IgD-negative memory B cell (primary cell): ENCODE results near the gene CERS6. TPM values are rescaled to one million over a fixed set of nuclear protein-coding genes. Genes with fewer than 3 reads are reported as not detected.

ENCODE experiments used
- H3K27ac Mint-ChIP-seq, 3 donors: one replicate each; pipeline ENCODE4 v1.8.0; 2020 to 2022; ENCODE audit warnings: mild to moderate bottlenecking in 3 of 3, mixed read lengths in 3 of 3, moderate library complexity in 1 of 3
- H3K27me3 Mint-ChIP-seq: one replicate; pipeline ENCODE4 v1.8.0; 2021; ENCODE audit warnings: mixed read lengths
- H3K36me3 Mint-ChIP-seq: one replicate; pipeline ENCODE4 v1.8.0; 2020; ENCODE audit warnings: mild to moderate bottlenecking, mixed read lengths
- H3K4me1 Mint-ChIP-seq, 3 donors: one replicate each; pipeline ENCODE4 v1.8.0; 2020 to 2022; ENCODE audit warnings: mixed read lengths in 3 of 3, mild to moderate bottlenecking in 1 of 3
- H3K4me3 Mint-ChIP-seq, 4 donors: one replicate each; pipeline ENCODE4 v1.8.0; 2020 to 2022; ENCODE audit warnings: mild to moderate bottlenecking in 4 of 4, mixed read lengths in 4 of 4, moderate library complexity in 3 of 4
- H3K9me3 Mint-ChIP-seq, 3 donors: one replicate each; pipeline ENCODE4 v1.8.0; 2020 to 2021; ENCODE audit warnings: mixed read lengths in 3 of 3, mild to moderate bottlenecking in 1 of 3
- polyA plus RNA-seq: library from polyadenylated mRNA; unstranded; fragments of 300-500 nt; fragmentation: Illumina TruSeq; gene quantifications from one replicate; pipeline ENCODE4 v1.2.3, GENCODE V29; 2021

Gene CERS6
- polyA plus RNA-seq, 1 donor from 2014 or later = 2.7 TPM

GRCh38 chr2:168633895-168634294 lies 177.8 kb downstream of the CERS6 start:
- Mint-ChIP-seq H3K27me3 (no peaks in the 10 kb centered on the region), H3K36me3 (no peaks in the 10 kb centered on the region), H3K9me3 (peaks cover 0 to 1% (median 0%) of the 10 kb centered on the region in 3 donors), H3K27ac (no peak overlapping the region), H3K4me1 (peaks cover 0 to 5% (median 0%) of the 10 kb centered on the region in 3 donors), H3K4me3 (no peak overlapping the region)

GRCh38 chr2:168635065-168635577 lies 179.0 kb downstream of the CERS6 start:
- Mint-ChIP-seq H3K4me1 (peaks cover 0 to 5% (median 3%) of the 10 kb centered on the region in 3 donors), H3K27ac (peak overlapping the region in 1 of 3 donors; percentile 91), H3K36me3 (no peaks in the 10 kb centered on the region), H3K9me3 (no peaks in the 10 kb centered on the region), H3K4me3 (no peak overlapping the region), H3K27me3 (no peaks in the 10 kb centered on the region)

- Mint-ChIP-seq H3K4me3 (no peak overlapping the region), H3K27me3 (no peaks in the 10 kb centered on the region), H3K27ac (no peak overlapping the region), H3K4me1 (peaks cover 1 to 9% (median 4%) of the 10 kb centered on the region in 3 donors), H3K9me3 (no peaks in the 10 kb centered on the region), H3K36me3 (no peaks in the 10 kb centered on the region)
Observed at GRCh38 chr2:168639018-168639417, 182.9 kb downstream of the CERS6 start.

- H3K4me3 Mint-ChIP-seq = no peak overlapping the region
- peaks cover 1 to 9% (median 4%) of the 10 kb centered on the region in 3 donors for H3K4me1 Mint-ChIP-seq
- H3K36me3 Mint-ChIP-seq = no peaks in the 10 kb centered on the region
- H3K27me3 Mint-ChIP-seq = no peaks in the 10 kb centered on the region
- H3K27ac Mint-ChIP-seq = peak overlapping the region in 1 of 3 donors; percentile 28
- H3K9me3 Mint-ChIP-seq = no peaks in the 10 kb centered on the region
Observed at GRCh38 chr2:168639441-168639898, 183.4 kb downstream of the CERS6 start.

DNA sequence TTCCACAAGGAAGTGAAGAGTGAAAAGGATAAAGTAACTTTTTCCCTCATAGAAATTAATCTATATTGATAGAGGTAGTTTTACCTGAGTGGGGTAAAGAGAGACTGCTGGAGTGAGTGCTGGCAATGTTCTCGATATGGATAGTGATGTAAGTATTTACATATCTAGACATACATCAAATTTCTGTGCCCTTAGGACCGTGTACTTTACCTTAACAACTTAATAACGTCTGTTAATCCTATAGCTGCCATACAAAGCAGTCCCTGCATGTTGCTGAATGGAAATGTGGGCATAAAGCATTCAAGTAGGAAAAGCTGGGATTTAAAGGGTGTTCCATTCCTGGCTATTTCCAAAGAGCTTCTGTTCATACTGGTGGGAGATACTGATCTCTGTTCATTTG lies 184.0 kb downstream of the CERS6 start:
- Mint-ChIP-seq H3K4me3 (no peak overlapping the region), H3K27ac (no peak overlapping the region), H3K36me3 (no peaks in the 10 kb centered on the region), H3K4me1 (peaks cover 1 to 9% (median 4%) of the 10 kb centered on the region in 3 donors), H3K27me3 (no peaks in the 10 kb centered on the region), H3K9me3 (no peaks in the 10 kb centered on the region)

DNA sequence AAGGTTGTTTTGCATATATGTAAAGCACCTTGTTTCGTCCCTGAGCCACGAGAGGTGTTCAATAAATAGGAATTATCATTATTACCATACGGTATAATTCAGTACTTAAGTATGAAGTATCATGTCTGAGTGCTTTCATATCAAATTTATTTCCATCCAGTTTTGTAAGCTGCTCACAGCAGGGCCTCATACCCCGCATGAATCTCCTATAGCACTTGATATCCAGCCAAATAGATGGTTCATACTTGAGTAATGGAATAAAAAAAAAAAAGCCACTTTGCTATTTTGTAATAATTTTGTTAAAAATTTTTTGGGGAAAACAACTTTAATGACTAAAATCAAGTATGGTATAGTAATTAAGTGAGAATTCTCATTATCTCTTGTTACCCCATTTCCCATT lies 185.6 kb downstream of the CERS6 start:
- Mint-ChIP-seq H3K27ac (no peak overlapping the region), H3K27me3 (no peaks in the 10 kb centered on the region), H3K36me3 (no peaks in the 10 kb centered on the region), H3K9me3 (peaks cover 0 to 4% (median 0%) of the 10 kb centered on the region in 3 donors), H3K4me3 (no peak overlapping the region), H3K4me1 (peaks cover 1 to 9% (median 4%) of the 10 kb centered on the region in 3 donors)

GRCh38 chr2:168642873-168643272 lies 186.8 kb downstream of the CERS6 start:
- H3K9me3 Mint-ChIP-seq = peaks cover 0 to 4% (median 0%) of the 10 kb centered on the region in 3 donors

GRCh38 chr2:168643979-168644378 lies 187.9 kb downstream of the CERS6 start:
- Mint-ChIP-seq H3K27ac (peak overlapping the region in 1 of 3 donors; percentile 54), H3K9me3 (peaks cover 0 to 4% (median 0%) of the 10 kb centered on the region in 3 donors), H3K4me1 (peaks cover 1 to 8% (median 4%) of the 10 kb centered on the region in 3 donors), H3K4me3 (no peak overlapping the region), H3K27me3 (no peaks in the 10 kb centered on the region), H3K36me3 (no peaks in the 10 kb centered on the region)

More at GRCh38 chr2:168642873-168643272, 186.8 kb downstream of the CERS6 start:
- Mint-ChIP-seq H3K4me3 (no peak overlapping the region), H3K36me3 (no peaks in the 10 kb centered on the region), H3K27me3 (no peaks in the 10 kb centered on the region), H3K27ac (no peak overlapping the region), H3K4me1 (peaks cover 1 to 9% (median 4%) of the 10 kb centered on the region in 3 donors)

- H3K9me3 Mint-ChIP-seq = peaks cover 0 to 4% (median 0%) of the 10 kb centered on the region in 3 donors
- H3K27me3 Mint-ChIP-seq = no peaks in the 10 kb centered on the region
- H3K4me3 Mint-ChIP-seq = no peak overlapping the region
- no peaks in the 10 kb centered on the region for H3K36me3 Mint-ChIP-seq
- peaks cover 1 to 5% (median 4%) of the 10 kb centered on the region in 3 donors for H3K4me1 Mint-ChIP-seq
- H3K27ac Mint-ChIP-seq = no peak overlapping the region
Observed at GRCh38 chr2:168645696-168646338, 189.7 kb downstream of the CERS6 start.

DNA sequence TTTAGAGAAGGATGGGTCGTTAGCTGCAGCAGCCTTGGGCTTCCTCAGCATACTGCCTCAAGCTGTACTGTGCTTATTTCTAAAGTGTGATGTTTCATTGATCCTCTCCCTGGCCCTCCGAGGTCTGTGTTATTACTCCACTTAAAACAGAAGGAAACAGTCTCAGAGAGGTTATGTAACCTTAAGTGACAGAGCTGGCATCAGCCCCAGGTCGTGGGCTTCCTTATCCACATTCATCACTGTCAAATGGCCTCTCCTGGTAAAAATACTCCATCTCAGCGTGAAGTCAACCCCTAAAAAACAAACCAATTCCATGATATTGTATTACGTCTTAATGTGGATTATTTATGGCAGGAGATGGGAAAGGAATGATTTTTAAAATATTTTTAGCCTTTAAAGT lies 193.0 kb downstream of the CERS6 start:
- Mint-ChIP-seq H3K4me3 (peak overlapping the region in 1 of 4 donors; percentile 43), H3K36me3 (no peaks in the 10 kb centered on the region), H3K4me1 (no peaks in the 10 kb centered on the region), H3K9me3 (peaks cover 0 to 4% (median 0%) of the 10 kb centered on the region in 3 donors), H3K27me3 (no peaks in the 10 kb centered on the region), H3K27ac (no peak overlapping the region)

DNA sequence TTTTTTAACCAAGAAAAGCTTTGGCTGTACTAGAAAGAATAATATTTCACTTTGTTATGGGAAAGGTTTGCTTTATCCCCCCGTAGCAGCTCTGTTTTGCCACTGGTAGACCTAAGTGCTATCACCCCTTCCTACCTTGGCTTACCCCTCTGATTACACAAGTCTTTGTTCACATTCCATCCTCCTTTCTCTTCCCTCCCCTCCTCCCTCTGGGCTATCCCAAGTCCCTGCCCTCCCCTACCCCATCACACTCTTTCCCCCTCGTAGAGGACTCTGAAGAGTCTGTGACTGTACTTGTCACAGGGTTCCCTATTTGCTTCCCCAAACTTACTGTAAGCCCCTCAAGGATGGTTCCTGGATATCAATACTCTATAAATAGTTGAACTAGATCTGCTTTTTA lies 193.5 kb downstream of the CERS6 start:
- no peaks in the 10 kb centered on the region for H3K36me3 Mint-ChIP-seq
- no peaks in the 10 kb centered on the region for H3K27me3 Mint-ChIP-seq
- peaks cover 0 to 4% (median 0%) of the 10 kb centered on the region in 3 donors for H3K9me3 Mint-ChIP-seq
- H3K4me1 Mint-ChIP-seq = no peaks in the 10 kb centered on the region
- H3K4me3 Mint-ChIP-seq = no peak overlapping the region
- no peak overlapping the region for H3K27ac Mint-ChIP-seq

DNA sequence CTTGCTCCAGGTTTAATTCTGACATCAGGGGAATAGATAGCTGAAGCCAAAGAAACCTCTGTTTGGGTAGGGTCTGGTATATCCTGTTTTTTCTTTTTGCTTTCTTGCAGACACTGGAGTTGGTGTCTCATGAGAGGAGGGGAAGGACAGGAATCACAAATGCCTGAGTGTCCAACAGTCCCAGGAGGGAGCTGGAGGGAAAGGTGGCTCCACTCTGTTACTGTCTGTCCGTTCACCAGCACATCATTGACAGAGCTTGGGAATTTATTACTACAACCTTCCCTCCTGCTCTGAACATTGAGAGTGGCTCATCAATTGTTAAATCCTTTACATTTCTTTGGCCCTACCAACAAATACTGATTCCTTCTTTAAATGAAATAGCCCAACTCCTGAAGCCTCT lies 194.1 kb downstream of the CERS6 start:
- no peaks in the 10 kb centered on the region for H3K27me3 Mint-ChIP-seq
- no peak overlapping the region for H3K4me3 Mint-ChIP-seq
- no peaks in the 10 kb centered on the region for H3K36me3 Mint-ChIP-seq
- H3K4me1 Mint-ChIP-seq = no peaks in the 10 kb centered on the region
- peaks cover 0 to 4% (median 0%) of the 10 kb centered on the region in 3 donors for H3K9me3 Mint-ChIP-seq
- H3K27ac Mint-ChIP-seq = no peak overlapping the region

DNA sequence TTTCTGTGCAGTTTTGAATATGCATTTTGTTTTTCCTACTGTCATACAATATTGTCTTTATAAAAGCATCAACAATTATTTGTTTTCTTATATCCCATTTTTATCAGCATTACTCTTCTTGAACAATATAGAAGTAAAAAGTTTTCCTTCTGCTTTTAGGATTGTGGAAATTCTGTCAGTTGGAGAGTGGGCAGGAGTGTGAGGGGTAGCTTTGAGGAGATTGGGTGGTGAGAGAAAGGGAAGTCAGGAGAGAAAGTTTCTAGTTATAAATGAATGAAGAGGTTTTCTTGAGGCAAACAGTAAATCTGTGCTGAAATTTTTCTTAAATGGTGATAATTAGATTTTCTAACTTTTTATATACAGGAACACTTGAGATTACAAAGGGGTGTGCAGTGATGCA lies 194.7 kb downstream of the CERS6 start:
- H3K4me3 Mint-ChIP-seq = no peak overlapping the region
- H3K27ac Mint-ChIP-seq = peak overlapping the region in 1 of 3 donors; percentile 25
- no peaks in the 10 kb centered on the region for H3K36me3 Mint-ChIP-seq
- H3K4me1 Mint-ChIP-seq = no peaks in the 10 kb centered on the region
- no peaks in the 10 kb centered on the region for H3K27me3 Mint-ChIP-seq
- H3K9me3 Mint-ChIP-seq = peaks cover 0 to 1% (median 0%) of the 10 kb centered on the region in 3 donors

- Mint-ChIP-seq H3K27ac (no peak overlapping the region), H3K36me3 (no peaks in the 10 kb centered on the region), H3K4me3 (no peak overlapping the region), H3K27me3 (no peaks in the 10 kb centered on the region), H3K9me3 (no peaks in the 10 kb centered on the region), H3K4me1 (no peaks in the 10 kb centered on the region)
Observed at GRCh38 chr2:168652997-168653921, 197.2 kb downstream of the CERS6 start.

DNA sequence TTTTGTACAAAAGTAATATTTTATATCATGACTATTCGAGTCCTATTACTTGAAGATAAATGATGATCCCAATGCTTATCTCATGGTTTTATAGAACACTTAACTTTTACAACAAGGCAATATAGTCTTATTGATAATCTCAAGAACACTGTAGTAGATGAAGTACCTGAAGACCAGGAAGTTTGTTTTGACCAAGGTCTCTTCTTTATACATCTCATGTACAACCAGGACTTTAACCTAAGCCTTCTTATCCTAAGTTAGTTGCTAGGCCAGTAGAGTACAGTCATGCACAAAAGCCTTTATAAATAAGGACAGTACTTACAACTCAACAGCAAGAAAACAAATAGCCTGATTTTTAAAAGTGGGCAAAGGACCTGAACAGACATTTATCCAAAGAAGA lies 198.6 kb downstream of the CERS6 start:
- Mint-ChIP-seq H3K36me3 (no peaks in the 10 kb centered on the region), H3K27me3 (no peaks in the 10 kb centered on the region), H3K4me1 (peaks cover 0 to 2% (median 0%) of the 10 kb centered on the region in 3 donors), H3K27ac (no peak overlapping the region), H3K4me3 (no peak overlapping the region), H3K9me3 (no peaks in the 10 kb centered on the region)
